Measurements from ENCODE around the gene PARD3B. TPM values are rescaled to one million over a fixed set of nuclear protein-coding genes. Genes with fewer than 3 reads are reported as not detected.

The PARD3B gene
- total and polyA plus RNA-seq, 2 of the 13 experiments (the other 11 are each of a cell fraction or from before 2014, with no cell fraction given): 0.71 to 2.3 TPM

- H3K9ac ChIP-seq (ENCODE audit: insufficient read depth, low read depth, low read length): no peak overlapping the region
- POLR2A ChIA-PET: no interaction called here
- FAIRE-seq (no peak), DNase-seq (ENCODE audit: low spot score) (peak; percentile 11), ATAC-seq (no peak)
- CTCF ChIA-PET (ENCODE audit: low intra/inter-chr PET ratio, low total read pairs): no interaction called here
- BruUV-seq (replicated peaks): no TSS peak
- no peak overlapping the region for H3K4me2 ChIP-seq (ENCODE audit: low read depth, low read length)
- in situ Hi-C loops (cut with HindIII; ENCODE audit: extremely low pct_ligation_motif_present, low pct_unique_long_range_greater_than_20kb): no loop called here
- no peak overlapping the region for H2AFZ ChIP-seq (ENCODE audit: low read length)
- H3K36me3 ChIP-seq (replicated peaks in 1 of 2; ENCODE audit: control insufficient read depth in 1 of 2, insufficient read depth in 2 of 2, low read length in 2 of 2): no peaks in the 10 kb centered on the region
- intact Hi-C loops (cut with micrococcal nuclease; ENCODE audit: unreplicated experiment): no loop called here
- H3K4me1 ChIP-seq (ENCODE audit: insufficient read depth, low read length): no peaks in the 10 kb centered on the region
- no peaks in the 10 kb centered on the region for H3K79me2 ChIP-seq (ENCODE audit: insufficient read depth, low read length)
- H4K20me1 ChIP-seq (ENCODE audit: insufficient read depth, low read length): no peaks in the 10 kb centered on the region
- no peak overlapping the region for H3K27ac ChIP-seq (ENCODE audit: extremely low read length, insufficient read depth, low read length)
- H3K27me3 ChIP-seq (ENCODE audit: control insufficient read depth in 1 of 2, insufficient read depth in 2 of 2, low read length in 2 of 2): no peaks in the 10 kb centered on the region
- no peak overlapping the region for H3K4me3 ChIP-seq (replicated peaks in 1 of 3; ENCODE audit: insufficient read depth in 1 of 3, low read depth in 2 of 3, low read length in 3 of 3)
- peaks cover 16% of the 10 kb centered on the region; the same call in 1 of the 2 replicates for H3K9me3 ChIP-seq (ENCODE audit: low read length)
- TF ChIP-seq GLI4 (CRISPR knock-in tag; IDR thresholded peaks at IDR 0.05; ENCODE audit: borderline replicate concordance) (no peak), ZSCAN12 (CRISPR knock-in tag; IDR thresholded peaks at IDR 0.05) (no peak), BRCA1 (CRISPR knock-in tag; IDR thresholded peaks at IDR 0.05) (no peak), ZNF563 (CRISPR knock-in tag; IDR thresholded peaks at IDR 0.05) (no peak), LCORL (IDR thresholded peaks at IDR 0.05) (no peak), LCORL (CRISPR knock-in tag; IDR thresholded peaks at IDR 0.05) (no peak), ZNF326 (CRISPR knock-in tag; IDR thresholded peaks at IDR 0.05; ENCODE audit: borderline replicate concordance) (no peak), ARNT2 (CRISPR knock-in tag; IDR thresholded peaks at IDR 0.05; ENCODE audit: low read depth) (no peak), TBX3 (IDR thresholded peaks at IDR 0.05; ENCODE audit: borderline replicate concordance) (no peak), ZFP1 (CRISPR knock-in tag; IDR thresholded peaks at IDR 0.05) (no peak), ZNF678 (CRISPR knock-in tag; IDR thresholded peaks at IDR 0.05) (no peak), TEAD3 (CRISPR knock-in tag; optimal IDR thresholded peaks at IDR 0.05; ENCODE audit: borderline replicate concordance) (no peak), ZSCAN31 (CRISPR knock-in tag; IDR thresholded peaks at IDR 0.05; ENCODE audit: low read depth) (no peak), MTF1 (CRISPR knock-in tag; IDR thresholded peaks at IDR 0.05) (no peak), ZNF549 (CRISPR knock-in tag; IDR thresholded peaks at IDR 0.05) (no peak)
- TF ChIP-seq, protein P1, sequence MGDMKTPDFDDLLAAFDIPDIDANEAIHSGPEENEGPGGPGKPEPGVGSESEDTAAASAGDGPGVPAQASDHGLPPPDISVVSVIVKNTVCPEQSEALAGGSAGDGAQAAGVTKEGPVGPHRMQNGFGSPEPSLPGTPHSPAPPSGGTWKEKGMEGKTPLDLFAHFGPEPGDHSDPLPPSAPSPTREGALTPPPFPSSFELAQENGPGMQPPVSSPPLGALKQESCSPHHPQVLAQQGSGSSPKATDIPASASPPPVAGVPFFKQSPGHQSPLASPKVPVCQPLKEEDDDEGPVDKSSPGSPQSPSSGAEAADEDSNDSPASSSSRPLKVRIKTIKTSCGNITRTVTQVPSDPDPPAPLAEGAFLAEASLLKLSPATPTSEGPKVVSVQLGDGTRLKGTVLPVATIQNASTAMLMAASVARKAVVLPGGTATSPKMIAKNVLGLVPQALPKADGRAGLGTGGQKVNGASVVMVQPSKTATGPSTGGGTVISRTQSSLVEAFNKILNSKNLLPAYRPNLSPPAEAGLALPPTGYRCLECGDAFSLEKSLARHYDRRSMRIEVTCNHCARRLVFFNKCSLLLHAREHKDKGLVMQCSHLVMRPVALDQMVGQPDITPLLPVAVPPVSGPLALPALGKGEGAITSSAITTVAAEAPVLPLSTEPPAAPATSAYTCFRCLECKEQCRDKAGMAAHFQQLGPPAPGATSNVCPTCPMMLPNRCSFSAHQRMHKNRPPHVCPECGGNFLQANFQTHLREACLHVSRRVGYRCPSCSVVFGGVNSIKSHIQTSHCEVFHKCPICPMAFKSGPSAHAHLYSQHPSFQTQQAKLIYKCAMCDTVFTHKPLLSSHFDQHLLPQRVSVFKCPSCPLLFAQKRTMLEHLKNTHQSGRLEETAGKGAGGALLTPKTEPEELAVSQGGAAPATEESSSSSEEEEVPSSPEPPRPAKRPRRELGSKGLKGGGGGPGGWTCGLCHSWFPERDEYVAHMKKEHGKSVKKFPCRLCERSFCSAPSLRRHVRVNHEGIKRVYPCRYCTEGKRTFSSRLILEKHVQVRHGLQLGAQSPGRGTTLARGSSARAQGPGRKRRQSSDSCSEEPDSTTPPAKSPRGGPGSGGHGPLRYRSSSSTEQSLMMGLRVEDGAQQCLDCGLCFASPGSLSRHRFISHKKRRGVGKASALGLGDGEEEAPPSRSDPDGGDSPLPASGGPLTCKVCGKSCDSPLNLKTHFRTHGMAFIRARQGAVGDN (CRISPR knock-in tag; IDR thresholded peaks at IDR 0.05): no peak
- TF ChIP-seq, protein P2, sequence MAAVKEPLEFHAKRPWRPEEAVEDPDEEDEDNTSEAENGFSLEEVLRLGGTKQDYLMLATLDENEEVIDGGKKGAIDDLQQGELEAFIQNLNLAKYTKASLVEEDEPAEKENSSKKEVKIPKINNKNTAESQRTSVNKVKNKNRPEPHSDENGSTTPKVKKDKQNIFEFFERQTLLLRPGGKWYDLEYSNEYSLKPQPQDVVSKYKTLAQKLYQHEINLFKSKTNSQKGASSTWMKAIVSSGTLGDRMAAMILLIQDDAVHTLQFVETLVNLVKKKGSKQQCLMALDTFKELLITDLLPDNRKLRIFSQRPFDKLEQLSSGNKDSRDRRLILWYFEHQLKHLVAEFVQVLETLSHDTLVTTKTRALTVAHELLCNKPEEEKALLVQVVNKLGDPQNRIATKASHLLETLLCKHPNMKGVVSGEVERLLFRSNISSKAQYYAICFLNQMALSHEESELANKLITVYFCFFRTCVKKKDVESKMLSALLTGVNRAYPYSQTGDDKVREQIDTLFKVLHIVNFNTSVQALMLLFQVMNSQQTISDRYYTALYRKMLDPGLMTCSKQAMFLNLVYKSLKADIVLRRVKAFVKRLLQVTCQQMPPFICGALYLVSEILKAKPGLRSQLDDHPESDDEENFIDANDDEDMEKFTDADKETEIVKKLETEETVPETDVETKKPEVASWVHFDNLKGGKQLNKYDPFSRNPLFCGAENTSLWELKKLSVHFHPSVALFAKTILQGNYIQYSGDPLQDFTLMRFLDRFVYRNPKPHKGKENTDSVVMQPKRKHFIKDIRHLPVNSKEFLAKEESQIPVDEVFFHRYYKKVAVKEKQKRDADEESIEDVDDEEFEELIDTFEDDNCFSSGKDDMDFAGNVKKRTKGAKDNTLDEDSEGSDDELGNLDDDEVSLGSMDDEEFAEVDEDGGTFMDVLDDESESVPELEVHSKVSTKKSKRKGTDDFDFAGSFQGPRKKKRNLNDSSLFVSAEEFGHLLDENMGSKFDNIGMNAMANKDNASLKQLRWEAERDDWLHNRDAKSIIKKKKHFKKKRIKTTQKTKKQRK (IDR thresholded peaks at IDR 0.05; ENCODE audit: low read length): no peak
Observed at GRCh38 chr2:205043285-205043684, 498.0 kb downstream of the PARD3B start.

Data from HepG2 (cell line).